Measurements from ENCODE around the gene PKP1.

Gene PKP1

DNA sequence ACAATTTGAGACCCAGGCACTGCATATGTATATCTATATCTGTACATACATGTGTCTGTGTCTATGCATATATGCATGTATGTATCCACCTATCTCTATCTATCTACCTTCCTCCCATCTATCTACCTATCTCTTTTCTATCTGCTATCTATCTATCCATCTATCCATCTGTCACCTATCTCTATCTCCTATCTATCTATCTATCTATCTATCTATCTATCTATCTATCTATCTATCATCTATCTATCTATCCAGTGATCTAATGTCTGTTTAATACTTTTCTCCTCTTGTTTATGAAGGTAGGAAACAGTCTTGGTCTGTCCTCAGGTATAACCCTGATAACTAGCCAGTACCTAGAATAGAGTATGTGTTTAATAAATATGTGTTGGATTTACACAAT is 68.3 kb downstream of the PKP1 start:
- H3K9me3 ChIP-seq (ENCODE audit: severe bottlenecking), result no peaks in the 10 kb centered on the region
- H3K4me1 ChIP-seq (ENCODE audit: insufficient read depth, poor library complexity, severe bottlenecking), result peaks cover 11% of the 10 kb centered on the region
- H3K36me3 ChIP-seq (ENCODE audit: low read depth), result no peaks in the 10 kb centered on the region
- no peak overlapping the region for H3K27ac ChIP-seq (ENCODE audit: poor library complexity, severe bottlenecking)
- DNase-seq (ENCODE audit: low spot score) (no peak), ATAC-seq (ENCODE audit: low read depth) (no peak)
- TF ChIP-seq, protein P1, sequence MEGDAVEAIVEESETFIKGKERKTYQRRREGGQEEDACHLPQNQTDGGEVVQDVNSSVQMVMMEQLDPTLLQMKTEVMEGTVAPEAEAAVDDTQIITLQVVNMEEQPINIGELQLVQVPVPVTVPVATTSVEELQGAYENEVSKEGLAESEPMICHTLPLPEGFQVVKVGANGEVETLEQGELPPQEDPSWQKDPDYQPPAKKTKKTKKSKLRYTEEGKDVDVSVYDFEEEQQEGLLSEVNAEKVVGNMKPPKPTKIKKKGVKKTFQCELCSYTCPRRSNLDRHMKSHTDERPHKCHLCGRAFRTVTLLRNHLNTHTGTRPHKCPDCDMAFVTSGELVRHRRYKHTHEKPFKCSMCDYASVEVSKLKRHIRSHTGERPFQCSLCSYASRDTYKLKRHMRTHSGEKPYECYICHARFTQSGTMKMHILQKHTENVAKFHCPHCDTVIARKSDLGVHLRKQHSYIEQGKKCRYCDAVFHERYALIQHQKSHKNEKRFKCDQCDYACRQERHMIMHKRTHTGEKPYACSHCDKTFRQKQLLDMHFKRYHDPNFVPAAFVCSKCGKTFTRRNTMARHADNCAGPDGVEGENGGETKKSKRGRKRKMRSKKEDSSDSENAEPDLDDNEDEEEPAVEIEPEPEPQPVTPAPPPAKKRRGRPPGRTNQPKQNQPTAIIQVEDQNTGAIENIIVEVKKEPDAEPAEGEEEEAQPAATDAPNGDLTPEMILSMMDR (IDR thresholded peaks at IDR 0.05; ENCODE audit: poor library complexity, severe bottlenecking), result no peak
- H3K27me3 ChIP-seq (ENCODE audit: insufficient read depth, poor library complexity, severe bottlenecking), result no peaks in the 10 kb centered on the region
- H3K4me3 ChIP-seq (ENCODE audit: severe bottlenecking), result no peak overlapping the region

GRCh38 chr1:201353186-201353940 is 70.1 kb downstream of the PKP1 start:
- DNase-seq (ENCODE audit: low spot score) (no peak), ATAC-seq (ENCODE audit: low read depth) (peak; percentile 17; the same call in 2 of the 3 replicates)
- peak overlapping the region; percentile 1 for H3K27ac ChIP-seq (ENCODE audit: poor library complexity, severe bottlenecking)
- H3K4me3 ChIP-seq (ENCODE audit: severe bottlenecking), result no peak overlapping the region
- TF ChIP-seq, protein P1 (IDR thresholded peaks at IDR 0.05; ENCODE audit: poor library complexity, severe bottlenecking), result no peak
- no peaks in the 10 kb centered on the region for H3K36me3 ChIP-seq (ENCODE audit: low read depth)
- H3K27me3 ChIP-seq (ENCODE audit: insufficient read depth, poor library complexity, severe bottlenecking), result no peaks in the 10 kb centered on the region
- H3K4me1 ChIP-seq (ENCODE audit: insufficient read depth, poor library complexity, severe bottlenecking), result peaks cover 8% of the 10 kb centered on the region
- H3K9me3 ChIP-seq (ENCODE audit: severe bottlenecking), result no peaks in the 10 kb centered on the region

GRCh38 chr1:201354151-201354900 is 71.0 kb downstream of the PKP1 start:
- TF ChIP-seq, protein P1 (IDR thresholded peaks at IDR 0.05; ENCODE audit: poor library complexity, severe bottlenecking), result no peak
- ATAC-seq (ENCODE audit: low read depth), result no peak
- no peak overlapping the region for H3K27ac ChIP-seq (ENCODE audit: poor library complexity, severe bottlenecking)
- no peaks in the 10 kb centered on the region for H3K9me3 ChIP-seq (ENCODE audit: severe bottlenecking)
- H3K36me3 ChIP-seq (ENCODE audit: low read depth), result no peaks in the 10 kb centered on the region
- H3K4me1 ChIP-seq (ENCODE audit: insufficient read depth, poor library complexity, severe bottlenecking), result peaks cover 8% of the 10 kb centered on the region
- no peak for DNase-seq (ENCODE audit: low spot score)
- H3K27me3 ChIP-seq (ENCODE audit: insufficient read depth, poor library complexity, severe bottlenecking), result no peaks in the 10 kb centered on the region
- no peak overlapping the region for H3K4me3 ChIP-seq (ENCODE audit: severe bottlenecking)

DNA sequence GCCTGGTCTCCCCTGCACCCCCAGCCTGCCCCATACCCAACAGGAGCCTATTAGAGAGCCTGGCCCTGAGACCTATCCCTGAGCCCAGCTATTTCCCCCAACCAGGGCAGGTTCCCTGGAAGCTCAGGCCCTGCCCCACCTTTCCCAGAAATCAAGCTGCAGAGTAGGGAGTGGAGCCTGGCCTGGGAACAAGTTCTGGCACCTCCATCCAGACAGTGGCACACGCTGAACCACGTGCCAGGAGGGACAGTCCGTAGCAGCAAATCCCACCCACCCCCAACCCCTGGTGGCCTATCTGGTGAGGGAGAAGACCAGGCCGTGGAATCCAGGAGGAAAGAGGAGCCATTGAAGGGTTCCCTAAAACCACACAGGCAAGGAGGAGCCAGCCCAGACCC is 71.6 kb downstream of the PKP1 start:
- ATAC-seq (ENCODE audit: low read depth) (no peak), DNase-seq (ENCODE audit: low spot score) (no peak)
- Histone ChIP-seq H3K27me3 (ENCODE audit: insufficient read depth, poor library complexity, severe bottlenecking) (no peaks in the 10 kb centered on the region), H3K9me3 (ENCODE audit: severe bottlenecking) (no peaks in the 10 kb centered on the region), H3K4me3 (ENCODE audit: severe bottlenecking) (no peak overlapping the region), H3K27ac (ENCODE audit: poor library complexity, severe bottlenecking) (no peak overlapping the region), H3K4me1 (ENCODE audit: insufficient read depth, poor library complexity, severe bottlenecking) (peaks cover 8% of the 10 kb centered on the region), H3K36me3 (ENCODE audit: low read depth) (no peaks in the 10 kb centered on the region)
- TF ChIP-seq, protein P1 (IDR thresholded peaks at IDR 0.05; ENCODE audit: poor library complexity, severe bottlenecking), result no peak
